A673 (cell line): ENCODE results near the gene CPEB1.

ENCODE experiments used
- EZH2 ChIP-seq: fragments of 200-600 bp; sonication (generic); IDR thresholded peaks from 2 replicates; pipeline ENCODE4 v1.6.1; 2017; ENCODE audit warnings: borderline replicate concordance, low read depth, mild to moderate bottlenecking, mixed read lengths, antibody characterized with exemption, low read length; ENCODE audit not compliant: poor library complexity, severe bottlenecking
- TF ChIP-seq, protein P1 (sequence below): fragments of 300-800, 200-600 bp; sonication (generic); conservative IDR thresholded peaks from 2 replicates; pipeline ENCODE4 v1.5.1; 2017; ENCODE audit warnings: low read depth, mild to moderate bottlenecking, antibody characterized with exemption, low read length, moderate library complexity, mixed read lengths

DNA sequence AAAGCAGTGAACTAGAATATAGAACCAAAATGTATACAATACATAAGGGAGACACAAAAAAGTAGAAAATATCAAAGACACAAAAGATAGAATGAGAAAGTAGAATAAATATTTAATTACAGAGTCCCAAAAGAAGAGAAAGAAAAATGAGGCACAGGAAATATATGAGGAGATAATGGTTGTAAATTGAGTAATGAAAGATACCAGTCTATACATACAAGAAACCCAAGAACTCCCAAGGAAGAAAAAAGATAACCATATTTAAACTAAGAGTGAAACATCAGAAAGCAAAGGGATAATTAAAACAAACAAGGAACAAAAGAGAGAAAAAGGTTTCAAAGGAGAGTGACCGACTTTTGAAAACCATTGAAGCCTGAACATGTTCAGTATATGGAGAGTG, 47.3 kb downstream of the CPEB1 start:
- TF ChIP-seq, protein P1, sequence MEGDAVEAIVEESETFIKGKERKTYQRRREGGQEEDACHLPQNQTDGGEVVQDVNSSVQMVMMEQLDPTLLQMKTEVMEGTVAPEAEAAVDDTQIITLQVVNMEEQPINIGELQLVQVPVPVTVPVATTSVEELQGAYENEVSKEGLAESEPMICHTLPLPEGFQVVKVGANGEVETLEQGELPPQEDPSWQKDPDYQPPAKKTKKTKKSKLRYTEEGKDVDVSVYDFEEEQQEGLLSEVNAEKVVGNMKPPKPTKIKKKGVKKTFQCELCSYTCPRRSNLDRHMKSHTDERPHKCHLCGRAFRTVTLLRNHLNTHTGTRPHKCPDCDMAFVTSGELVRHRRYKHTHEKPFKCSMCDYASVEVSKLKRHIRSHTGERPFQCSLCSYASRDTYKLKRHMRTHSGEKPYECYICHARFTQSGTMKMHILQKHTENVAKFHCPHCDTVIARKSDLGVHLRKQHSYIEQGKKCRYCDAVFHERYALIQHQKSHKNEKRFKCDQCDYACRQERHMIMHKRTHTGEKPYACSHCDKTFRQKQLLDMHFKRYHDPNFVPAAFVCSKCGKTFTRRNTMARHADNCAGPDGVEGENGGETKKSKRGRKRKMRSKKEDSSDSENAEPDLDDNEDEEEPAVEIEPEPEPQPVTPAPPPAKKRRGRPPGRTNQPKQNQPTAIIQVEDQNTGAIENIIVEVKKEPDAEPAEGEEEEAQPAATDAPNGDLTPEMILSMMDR = no peak
- no peak for TF ChIP-seq EZH2
